Measurements from ENCODE around the gene KISS1R.
"Not testable (repeated sequence)": the region's sequence is repeated elsewhere in the genome, so short reads cannot be mapped to it uniquely, and the experiment has no call there.

KISS1R gene

GRCh38 chr19:950352-951066 is 33.4 kb downstream of the KISS1R start:
- in situ Hi-C loops (cut with MboI; ENCODE audit: low sequenced_read_pairs), result no loop called here

GRCh38 chr19:952049-952679 is 35.0 kb downstream of the KISS1R start:
- in situ Hi-C loops (cut with MboI; ENCODE audit: low sequenced_read_pairs), result no loop called here

- in situ Hi-C loops (cut with MboI; ENCODE audit: low sequenced_read_pairs), result no loop called here
Observed at GRCh38 chr19:952680-953444, 35.7 kb downstream of the KISS1R start.

- in situ Hi-C loops (cut with MboI; ENCODE audit: low sequenced_read_pairs), result no loop called here
Observed at GRCh38 chr19:953445-954271, 36.5 kb downstream of the KISS1R start.

GRCh38 chr19:954272-954671 is 37.1 kb downstream of the KISS1R start:
- in situ Hi-C loops (cut with MboI; ENCODE audit: low sequenced_read_pairs), result no loop called here

- in situ Hi-C loops (cut with MboI; ENCODE audit: low sequenced_read_pairs), result no loop called here
Observed at GRCh38 chr19:954672-955494, 37.8 kb downstream of the KISS1R start.

- in situ Hi-C loops (cut with MboI; ENCODE audit: low sequenced_read_pairs), result no loop called here
Observed at GRCh38 chr19:955803-956765, 39.0 kb downstream of the KISS1R start.

GRCh38 chr19:956766-957440 is 39.8 kb downstream of the KISS1R start:
- in situ Hi-C loops (cut with MboI; ENCODE audit: low sequenced_read_pairs), result no loop called here

- in situ Hi-C loops (cut with MboI; ENCODE audit: low sequenced_read_pairs), result not testable (repeated sequence)
Observed at GRCh38 chr19:957578-957977, 40.4 kb downstream of the KISS1R start.

GRCh38 chr19:958967-959855 is 42.1 kb downstream of the KISS1R start:
- in situ Hi-C loops (cut with MboI; ENCODE audit: low sequenced_read_pairs), result no loop called here

- in situ Hi-C loops (cut with MboI; ENCODE audit: low sequenced_read_pairs), result no loop called here
Observed at GRCh38 chr19:960020-960419, 42.9 kb downstream of the KISS1R start.

- in situ Hi-C loops (cut with MboI; ENCODE audit: low sequenced_read_pairs), result no loop called here
Observed at GRCh38 chr19:960601-960938, 43.4 kb downstream of the KISS1R start.

GRCh38 chr19:961866-962620 is 44.9 kb downstream of the KISS1R start:
- in situ Hi-C loops (cut with MboI; ENCODE audit: low sequenced_read_pairs), result no loop called here

- in situ Hi-C loops (cut with MboI; ENCODE audit: low sequenced_read_pairs), result no loop called here
Observed at GRCh38 chr19:962683-963400, 45.7 kb downstream of the KISS1R start.

- in situ Hi-C loops (cut with MboI; ENCODE audit: low sequenced_read_pairs), result no loop called here
Observed at GRCh38 chr19:963486-963951, 46.4 kb downstream of the KISS1R start.

GRCh38 chr19:964116-964520 is 47.0 kb downstream of the KISS1R start:
- in situ Hi-C loops (cut with MboI; ENCODE audit: low sequenced_read_pairs), result no loop called here

Measured in HL-60/S4 (cell line).